ENCODE measurements around the gene ZDHHC20. TPM values are rescaled to one million over a fixed set of nuclear protein-coding genes. Genes with fewer than 3 reads are reported as not detected.

Gene ZDHHC20
- total and polyA plus RNA-seq, 7 donors, result 4.1 to 16.9 (median 11.5) TPM

DNA sequence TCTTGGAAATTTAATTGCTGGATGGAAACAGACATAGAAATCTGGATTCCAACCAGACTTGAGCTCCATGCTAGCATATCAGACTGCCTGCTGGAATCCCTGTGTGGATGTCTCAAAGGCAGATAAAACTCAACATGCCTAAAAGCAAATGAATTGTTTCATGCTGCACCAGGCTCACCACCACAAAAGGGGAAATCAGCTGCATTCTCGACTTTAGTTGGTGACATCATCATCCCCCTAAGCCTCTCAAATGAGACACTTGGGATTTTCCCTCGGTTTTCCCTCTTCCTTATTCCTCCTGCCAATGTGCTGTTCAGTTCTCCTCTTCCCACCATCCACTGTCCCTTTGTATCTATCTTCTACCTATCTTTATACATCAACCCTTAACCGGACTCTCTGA is 134.3 kb downstream of the ZDHHC20 start:
- WGBS, 3 donors, result 38 to 52% (median 43%) methylated on average over 3 of the region's 3 CpGs
- TF ChIP-seq, protein P1, sequence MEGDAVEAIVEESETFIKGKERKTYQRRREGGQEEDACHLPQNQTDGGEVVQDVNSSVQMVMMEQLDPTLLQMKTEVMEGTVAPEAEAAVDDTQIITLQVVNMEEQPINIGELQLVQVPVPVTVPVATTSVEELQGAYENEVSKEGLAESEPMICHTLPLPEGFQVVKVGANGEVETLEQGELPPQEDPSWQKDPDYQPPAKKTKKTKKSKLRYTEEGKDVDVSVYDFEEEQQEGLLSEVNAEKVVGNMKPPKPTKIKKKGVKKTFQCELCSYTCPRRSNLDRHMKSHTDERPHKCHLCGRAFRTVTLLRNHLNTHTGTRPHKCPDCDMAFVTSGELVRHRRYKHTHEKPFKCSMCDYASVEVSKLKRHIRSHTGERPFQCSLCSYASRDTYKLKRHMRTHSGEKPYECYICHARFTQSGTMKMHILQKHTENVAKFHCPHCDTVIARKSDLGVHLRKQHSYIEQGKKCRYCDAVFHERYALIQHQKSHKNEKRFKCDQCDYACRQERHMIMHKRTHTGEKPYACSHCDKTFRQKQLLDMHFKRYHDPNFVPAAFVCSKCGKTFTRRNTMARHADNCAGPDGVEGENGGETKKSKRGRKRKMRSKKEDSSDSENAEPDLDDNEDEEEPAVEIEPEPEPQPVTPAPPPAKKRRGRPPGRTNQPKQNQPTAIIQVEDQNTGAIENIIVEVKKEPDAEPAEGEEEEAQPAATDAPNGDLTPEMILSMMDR (IDR thresholded peaks at IDR 0.05), result no peak
- H3K4me1 ChIP-seq, result no peaks in the 10 kb centered on the region
- no peak for ATAC-seq
- no peaks in the 10 kb centered on the region for H3K36me3 ChIP-seq (ENCODE audit: insufficient read depth in 1 of 2, low read depth in 1 of 2)
- no peak overlapping the region for H3K27ac ChIP-seq
- no peak for DNase-seq
- no peaks in the 10 kb centered on the region for H3K9me3 ChIP-seq
- peaks cover 0 to 10% (median 0%) of the 10 kb centered on the region in 3 donors for H3K27me3 ChIP-seq (ENCODE audit: insufficient read depth in 3 of 3, low read length in 2 of 3)
- intact Hi-C loops (cut with DNase I), result no loop called here
- H3K4me3 ChIP-seq, result no peak overlapping the region

- no peak overlapping the region for H3K4me3 ChIP-seq
- no peaks in the 10 kb centered on the region for H3K4me1 ChIP-seq
- no peaks in the 10 kb centered on the region for H3K36me3 ChIP-seq (ENCODE audit: insufficient read depth in 1 of 2, low read depth in 1 of 2)
- H3K9me3 ChIP-seq, result no peaks in the 10 kb centered on the region
- no peak overlapping the region for H3K27ac ChIP-seq
- intact Hi-C loops (cut with DNase I), result no loop called here
- 0 to 70% (median 60%) methylated on average over 3 of the region's 3 CpGs for WGBS, 3 donors
- H3K27me3 ChIP-seq (ENCODE audit: insufficient read depth in 3 of 3, low read length in 2 of 3), result peaks cover 0 to 10% (median 0%) of the 10 kb centered on the region in 3 donors
- TF ChIP-seq, protein P1 (IDR thresholded peaks at IDR 0.05), result no peak
- DNase-seq, result no peak
- no peak for ATAC-seq
These were observed 136.1 kb downstream of the ZDHHC20 start for GRCh38 chr13:21322988-21323387.

Other genes with a start within 250 kb of the ZDHHC20 start
- gene MICU2, start 144.9 kb upstream of the ZDHHC20 start, total RNA-seq, result 10 to 100 TPM; 43.6 to 45.5 (median 44.3) TPM
- gene MICU2, start 144.9 kb upstream of the ZDHHC20 start, polyA plus RNA-seq, result 10 to 100 TPM; 44.9 to 51.2 (median 49.1) TPM
- gene FGF9, start 211.8 kb upstream of the ZDHHC20 start, total RNA-seq, result 1 to 10 TPM; 1.2 to 1.7 (median 1.6) TPM
- under 1 TPM; 0.69 to 1.00 (median 0.72) TPM for gene FGF9, start 211.8 kb upstream of the ZDHHC20 start, polyA plus RNA-seq

Data from psoas muscle (tissue), 8 donors.